ENCODE measurements around the gene BST1. TPM values are rescaled to one million over a fixed set of nuclear protein-coding genes. Genes with fewer than 3 reads are reported as not detected.

Gene BST1
- total RNA-seq, 3 donors from 2014 or later: 4.7 to 14.6 (median 6.9) TPM

DNA sequence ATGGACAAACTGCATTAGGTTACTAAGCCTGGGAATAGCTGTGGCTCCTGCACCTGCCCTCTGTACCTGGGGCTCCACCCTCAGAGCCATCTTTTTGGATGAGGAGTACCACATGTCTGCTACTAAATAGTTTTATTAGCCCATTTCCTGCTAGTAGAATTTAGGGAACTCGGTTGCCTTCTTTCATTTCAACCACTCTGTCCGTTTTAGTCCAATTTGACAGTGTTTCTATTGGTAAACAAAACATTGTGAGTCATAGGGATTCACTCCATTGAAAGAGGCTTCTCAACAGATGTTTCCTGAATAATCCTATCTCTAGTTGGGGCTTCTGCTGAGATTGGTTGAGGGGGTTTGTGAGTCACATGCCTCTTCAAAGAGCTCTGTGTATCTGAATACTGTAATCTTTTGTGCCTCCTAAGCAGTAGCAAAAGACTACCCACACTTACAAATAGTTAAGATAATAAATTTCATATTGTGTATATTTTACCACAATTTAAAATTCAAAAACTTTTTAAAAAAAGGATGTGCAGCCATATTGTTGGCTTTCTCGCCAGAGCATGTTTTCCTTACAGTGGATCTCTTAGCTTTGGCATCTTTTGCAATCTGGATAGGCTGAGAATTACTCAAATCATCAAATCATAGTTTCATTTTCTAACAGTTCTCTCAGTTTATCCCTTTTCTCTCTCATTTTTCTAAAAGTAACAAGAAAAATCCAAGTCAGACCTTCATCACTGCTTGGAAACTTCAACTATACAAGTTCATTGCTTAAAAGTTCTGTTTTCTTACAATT is 11.3 kb upstream of the BST1 start:
- DNase-seq (no peak), ATAC-seq (peak; percentile 35)
- Histone ChIP-seq H3K4me3 (no peak overlapping the region), H3K9me3 (no peaks in the 10 kb centered on the region), H3K36me3 (ENCODE audit: low read depth) (no peaks in the 10 kb centered on the region), H3K4me1 (ENCODE audit: low read depth) (no peaks in the 10 kb centered on the region)
- intact Hi-C loops (cut with DNase I, micrococcal nuclease): no loop called here
- TF ChIP-seq, protein P1, sequence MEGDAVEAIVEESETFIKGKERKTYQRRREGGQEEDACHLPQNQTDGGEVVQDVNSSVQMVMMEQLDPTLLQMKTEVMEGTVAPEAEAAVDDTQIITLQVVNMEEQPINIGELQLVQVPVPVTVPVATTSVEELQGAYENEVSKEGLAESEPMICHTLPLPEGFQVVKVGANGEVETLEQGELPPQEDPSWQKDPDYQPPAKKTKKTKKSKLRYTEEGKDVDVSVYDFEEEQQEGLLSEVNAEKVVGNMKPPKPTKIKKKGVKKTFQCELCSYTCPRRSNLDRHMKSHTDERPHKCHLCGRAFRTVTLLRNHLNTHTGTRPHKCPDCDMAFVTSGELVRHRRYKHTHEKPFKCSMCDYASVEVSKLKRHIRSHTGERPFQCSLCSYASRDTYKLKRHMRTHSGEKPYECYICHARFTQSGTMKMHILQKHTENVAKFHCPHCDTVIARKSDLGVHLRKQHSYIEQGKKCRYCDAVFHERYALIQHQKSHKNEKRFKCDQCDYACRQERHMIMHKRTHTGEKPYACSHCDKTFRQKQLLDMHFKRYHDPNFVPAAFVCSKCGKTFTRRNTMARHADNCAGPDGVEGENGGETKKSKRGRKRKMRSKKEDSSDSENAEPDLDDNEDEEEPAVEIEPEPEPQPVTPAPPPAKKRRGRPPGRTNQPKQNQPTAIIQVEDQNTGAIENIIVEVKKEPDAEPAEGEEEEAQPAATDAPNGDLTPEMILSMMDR (IDR thresholded peaks at IDR 0.05): no peak

DNA sequence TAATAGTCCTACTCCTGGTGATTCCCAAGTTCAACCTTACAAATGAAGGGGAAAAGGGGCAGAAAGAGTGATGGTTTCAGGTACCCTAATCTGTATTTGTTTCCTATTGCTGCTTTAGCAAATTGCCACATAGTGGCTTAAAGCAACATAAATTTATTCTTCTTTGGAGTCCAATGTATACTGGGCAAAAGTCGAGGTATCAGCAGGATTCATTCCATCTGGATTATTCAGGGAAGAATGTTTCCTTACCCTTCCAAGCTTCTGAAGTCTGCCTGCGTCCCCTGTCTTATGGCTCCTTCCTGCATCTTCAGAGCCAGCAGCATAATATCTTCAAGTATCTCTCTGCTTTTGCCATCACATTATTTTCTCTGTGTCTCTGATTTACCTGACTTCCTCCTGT is 10.3 kb upstream of the BST1 start:
- H3K4me3 ChIP-seq: no peak overlapping the region
- no peaks in the 10 kb centered on the region for H3K4me1 ChIP-seq (ENCODE audit: low read depth)
- intact Hi-C loops (cut with DNase I, micrococcal nuclease): no loop called here
- H3K9me3 ChIP-seq: no peaks in the 10 kb centered on the region
- TF ChIP-seq, protein P1 (IDR thresholded peaks at IDR 0.05): no peak
- no peak for ATAC-seq
- no peak for DNase-seq
- no peaks in the 10 kb centered on the region for H3K36me3 ChIP-seq (ENCODE audit: low read depth)

DNA sequence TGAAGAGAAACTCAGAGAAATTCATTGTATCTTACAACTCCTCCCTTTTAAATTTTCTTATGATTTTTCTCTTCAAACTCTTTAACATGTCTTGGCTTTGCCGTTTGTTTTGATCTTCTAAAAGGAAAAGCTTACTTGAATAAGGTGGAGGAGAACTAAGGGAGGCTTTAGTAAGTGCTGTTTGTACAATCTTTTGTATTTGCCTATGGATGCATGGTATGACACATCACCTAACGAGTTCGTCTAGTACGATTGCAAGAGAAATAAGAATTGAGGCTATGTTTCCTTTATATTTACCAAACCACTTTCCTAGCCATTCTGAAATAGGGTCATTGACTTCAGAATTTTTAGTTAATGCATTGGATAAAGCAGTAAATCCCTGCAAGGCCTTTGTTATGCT is 8.4 kb upstream of the BST1 start:
- Histone ChIP-seq H3K9me3 (no peaks in the 10 kb centered on the region), H3K4me3 (no peak overlapping the region), H3K4me1 (ENCODE audit: low read depth) (no peaks in the 10 kb centered on the region), H3K36me3 (ENCODE audit: low read depth) (no peaks in the 10 kb centered on the region)
- intact Hi-C loops (cut with DNase I, micrococcal nuclease): no loop called here
- ATAC-seq: no peak
- no peak for DNase-seq
- TF ChIP-seq, protein P1 (IDR thresholded peaks at IDR 0.05): no peak

DNA sequence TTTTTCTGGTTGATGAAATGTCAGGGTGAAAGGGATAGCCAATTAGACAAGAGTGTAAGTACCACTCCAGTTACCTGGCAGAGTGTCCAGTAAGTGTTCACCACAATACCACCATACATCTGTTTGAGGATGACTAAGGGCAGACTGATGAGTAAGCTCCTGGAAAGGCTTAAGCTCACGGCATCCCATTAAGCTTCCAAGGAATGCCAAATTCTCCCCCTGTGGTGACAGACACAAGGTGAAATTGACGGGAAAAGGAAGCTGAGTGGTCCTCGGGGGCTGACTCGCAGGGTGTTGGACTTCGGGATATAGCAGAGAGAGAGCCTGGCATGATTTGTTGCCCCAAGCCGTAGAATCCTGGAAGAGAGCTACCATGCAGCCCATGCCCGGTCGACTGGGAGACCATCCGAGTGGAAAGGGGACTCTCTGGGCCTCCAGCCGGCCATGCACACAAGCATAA is 7.6 kb upstream of the BST1 start:
- Histone ChIP-seq H3K4me3 (no peak overlapping the region), H3K4me1 (ENCODE audit: low read depth) (no peaks in the 10 kb centered on the region), H3K36me3 (ENCODE audit: low read depth) (no peaks in the 10 kb centered on the region), H3K9me3 (no peaks in the 10 kb centered on the region)
- TF ChIP-seq, protein P1 (IDR thresholded peaks at IDR 0.05): no peak
- ATAC-seq (peak; percentile 12), DNase-seq (no peak)
- intact Hi-C loops (cut with DNase I, micrococcal nuclease): no loop called here

DNA sequence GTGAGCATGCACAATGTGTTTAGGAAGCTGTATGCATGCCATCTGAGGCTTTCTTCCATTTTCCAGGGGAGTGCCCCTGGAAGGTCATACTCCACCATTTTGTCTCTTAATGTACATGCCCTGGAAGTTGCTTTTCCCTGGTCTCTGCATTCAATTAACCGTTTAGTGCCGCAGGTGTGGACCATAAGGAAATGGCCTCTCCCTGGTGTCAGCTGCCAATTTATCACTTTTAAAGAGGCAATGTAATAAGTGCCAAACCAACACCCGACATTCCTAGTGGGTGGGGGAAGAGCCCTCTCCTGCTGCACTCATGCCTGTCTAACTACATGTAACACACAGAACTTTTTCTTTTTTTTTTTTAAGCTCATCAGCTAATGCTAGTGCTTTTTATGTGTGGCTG is 7.1 kb upstream of the BST1 start:
- ATAC-seq: peak; percentile 85
- peak in 1 of 3 donors; percentile 27 for DNase-seq
- no peak overlapping the region for H3K4me3 ChIP-seq
- no peaks in the 10 kb centered on the region for H3K36me3 ChIP-seq (ENCODE audit: low read depth)
- H3K4me1 ChIP-seq (ENCODE audit: low read depth): no peaks in the 10 kb centered on the region
- TF ChIP-seq, protein P1 (IDR thresholded peaks at IDR 0.05): no peak
- no peaks in the 10 kb centered on the region for H3K9me3 ChIP-seq
- intact Hi-C loops (cut with DNase I, micrococcal nuclease): no loop called here

Data from mucosa of descending colon (tissue), 3 donors.